HG02884 (cell line): ENCODE results near the gene CABLES2.

ENCODE experiments used
- ATAC-seq: cut with Tn5 transposase; IDR thresholded peaks from one replicate; pipeline ENCODE4 v1.9.1; 2021; ENCODE audit warnings: mild to moderate bottlenecking, moderate library complexity; ENCODE audit not compliant: unreplicated experiment

Gene CABLES2

DNA sequence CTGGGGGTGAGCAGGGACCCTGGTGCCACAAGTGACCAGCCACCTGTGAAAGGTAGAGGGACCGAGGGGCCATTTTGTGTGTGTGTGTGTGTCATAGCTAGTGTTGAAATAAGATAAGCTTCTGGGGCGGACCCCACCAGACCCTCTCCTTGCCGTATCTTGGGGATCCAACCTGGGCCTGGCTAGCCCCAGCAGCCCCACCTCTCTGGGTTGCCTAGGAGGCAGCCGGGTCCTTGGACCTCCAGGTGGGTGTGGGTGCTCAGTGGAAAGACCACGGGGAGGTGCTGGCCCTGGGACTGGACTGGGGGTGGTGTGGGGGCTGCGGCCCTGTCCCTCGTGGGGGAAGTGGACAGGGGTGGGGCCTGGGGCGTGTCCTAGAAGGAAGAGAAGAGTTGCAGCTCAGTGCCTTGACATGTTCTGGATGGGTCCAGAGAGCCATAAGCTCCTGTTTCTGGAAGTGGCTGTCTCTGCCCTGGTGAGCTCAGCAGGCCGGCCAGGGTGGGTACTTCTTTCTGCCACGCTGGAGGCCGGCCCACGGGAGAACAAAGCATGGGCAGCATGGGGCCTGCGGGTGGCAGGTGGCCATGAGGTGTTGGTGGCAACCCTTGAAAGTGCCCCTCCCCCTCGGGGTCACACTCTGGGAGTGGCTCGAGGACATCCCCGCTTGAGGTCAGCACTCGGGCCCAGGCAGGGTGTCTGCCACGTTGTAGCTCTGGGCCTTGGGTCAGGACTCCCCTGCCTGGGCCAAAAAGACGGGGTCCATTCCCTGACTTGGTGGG, 11.8 kb upstream of the CABLES2 start:
- no peak for ATAC-seq

DNA sequence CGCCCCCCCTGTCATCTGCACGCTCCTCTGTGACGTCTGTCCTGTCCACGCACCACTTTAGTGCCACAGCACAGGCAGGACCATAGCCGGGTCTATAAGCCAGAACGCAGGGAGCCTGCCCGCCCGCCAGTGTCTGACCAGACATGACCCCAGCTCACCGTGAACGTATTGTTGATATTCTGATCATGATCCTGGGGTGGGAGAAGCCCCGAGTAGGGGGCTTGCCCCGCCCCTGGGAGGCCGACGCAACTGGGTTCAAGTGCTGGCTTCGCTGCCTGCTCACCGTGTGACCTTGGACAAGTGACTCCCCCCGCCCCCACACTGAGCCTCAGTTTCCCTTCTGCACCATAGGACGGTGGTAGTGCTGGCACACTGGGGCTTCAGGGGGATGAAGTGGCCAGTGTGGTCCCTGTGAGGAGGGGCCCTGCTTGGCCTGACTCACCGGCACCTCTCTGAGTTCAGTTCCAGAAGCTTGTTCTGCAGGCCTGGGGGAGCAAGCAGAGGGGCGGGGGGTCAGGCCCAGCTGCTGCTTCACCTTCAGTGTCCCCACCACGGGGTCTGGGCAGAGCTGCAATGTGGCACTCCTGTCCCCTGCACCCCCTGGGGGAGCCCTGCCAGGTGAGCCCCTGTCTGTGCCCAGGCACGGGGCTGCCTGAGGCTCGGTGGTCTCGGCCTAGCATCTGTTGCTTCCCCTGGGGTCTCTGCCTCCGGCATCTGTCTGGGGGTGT, 11.1 kb upstream of the CABLES2 start:
- ATAC-seq, result no peak

DNA sequence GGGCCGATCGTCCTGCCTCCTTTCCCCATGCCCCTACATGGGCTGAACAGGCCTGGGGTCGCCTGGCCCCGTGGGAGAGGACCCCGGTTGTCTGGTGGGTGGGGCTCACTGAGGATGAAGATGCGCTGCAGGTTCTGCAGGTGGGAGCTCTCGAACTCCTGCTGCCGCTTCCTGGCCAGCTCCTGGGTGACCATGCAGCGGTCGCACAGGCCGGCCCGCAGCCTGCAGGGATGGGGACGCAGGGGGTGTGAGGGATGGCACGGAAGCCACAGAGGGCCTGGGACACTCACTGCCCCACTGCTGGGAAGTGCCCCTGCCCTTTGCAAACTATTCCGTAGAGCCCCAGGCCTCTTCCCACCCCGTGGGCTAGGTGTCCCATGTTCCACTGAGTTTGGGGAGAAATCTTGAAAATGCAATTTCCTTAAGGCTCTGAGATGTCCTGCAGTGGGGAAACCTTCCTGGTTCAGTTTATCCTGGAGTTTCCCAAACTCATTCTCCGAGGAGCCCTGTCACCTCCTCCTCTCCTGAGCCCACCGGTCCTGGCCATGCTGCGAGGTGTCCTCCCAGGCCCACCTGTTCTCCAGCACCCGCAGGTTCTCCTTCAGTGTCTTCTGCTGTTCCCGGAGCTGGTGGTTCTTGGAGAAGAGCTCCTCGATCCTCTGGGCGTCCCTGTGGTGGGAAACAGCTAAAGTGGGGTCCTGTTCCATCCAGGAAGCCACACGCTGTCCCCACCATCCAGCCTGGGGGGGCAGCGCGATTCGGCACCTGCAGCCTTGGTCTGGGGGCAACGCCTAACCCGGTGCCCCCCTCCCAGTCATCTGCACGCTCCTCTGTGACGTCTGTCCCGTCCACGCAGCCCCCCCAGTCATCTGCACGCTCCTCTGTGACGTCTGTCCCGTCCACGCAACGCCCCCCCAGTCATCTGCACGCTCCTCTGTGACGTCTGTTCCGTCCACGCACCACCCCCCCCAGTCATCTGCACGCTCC, 9.9 kb upstream of the CABLES2 start:
- ATAC-seq, result no peak

- ATAC-seq, result no peak
Measured at GRCh38 chr20:62415354-62416111, 8.4 kb upstream of the CABLES2 start.

GRCh38 chr20:62413896-62414481, 6.9 kb upstream of the CABLES2 start:
- ATAC-seq, result no peak

DNA sequence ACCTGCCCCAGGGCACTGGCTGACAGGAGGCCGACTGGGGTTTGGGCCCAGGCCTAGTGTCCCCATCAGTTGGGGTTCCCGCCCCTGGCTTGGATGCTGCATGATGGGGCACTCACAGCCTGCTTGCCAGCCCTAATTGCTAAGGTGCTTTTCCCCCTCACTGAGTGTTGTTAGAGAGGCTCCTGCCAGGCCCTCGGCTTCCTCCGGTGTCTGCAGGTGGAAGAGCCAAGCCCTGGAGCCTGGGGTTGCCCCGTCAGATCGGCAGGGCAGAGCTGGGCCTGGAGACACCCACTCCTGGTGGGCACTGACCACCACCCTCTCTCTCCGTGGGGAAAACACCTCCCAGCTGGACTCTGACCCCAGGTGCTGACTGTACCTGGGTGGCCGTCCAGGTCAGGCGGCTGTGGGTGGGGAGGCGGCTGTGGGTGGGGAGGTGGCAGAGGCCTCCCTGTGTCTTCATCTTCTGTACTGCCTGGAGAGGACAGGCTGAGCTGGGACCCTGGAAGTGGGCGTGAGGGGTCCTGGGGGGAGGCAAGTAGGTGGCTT, 6.0 kb upstream of the CABLES2 start:
- ATAC-seq, result no peak

DNA sequence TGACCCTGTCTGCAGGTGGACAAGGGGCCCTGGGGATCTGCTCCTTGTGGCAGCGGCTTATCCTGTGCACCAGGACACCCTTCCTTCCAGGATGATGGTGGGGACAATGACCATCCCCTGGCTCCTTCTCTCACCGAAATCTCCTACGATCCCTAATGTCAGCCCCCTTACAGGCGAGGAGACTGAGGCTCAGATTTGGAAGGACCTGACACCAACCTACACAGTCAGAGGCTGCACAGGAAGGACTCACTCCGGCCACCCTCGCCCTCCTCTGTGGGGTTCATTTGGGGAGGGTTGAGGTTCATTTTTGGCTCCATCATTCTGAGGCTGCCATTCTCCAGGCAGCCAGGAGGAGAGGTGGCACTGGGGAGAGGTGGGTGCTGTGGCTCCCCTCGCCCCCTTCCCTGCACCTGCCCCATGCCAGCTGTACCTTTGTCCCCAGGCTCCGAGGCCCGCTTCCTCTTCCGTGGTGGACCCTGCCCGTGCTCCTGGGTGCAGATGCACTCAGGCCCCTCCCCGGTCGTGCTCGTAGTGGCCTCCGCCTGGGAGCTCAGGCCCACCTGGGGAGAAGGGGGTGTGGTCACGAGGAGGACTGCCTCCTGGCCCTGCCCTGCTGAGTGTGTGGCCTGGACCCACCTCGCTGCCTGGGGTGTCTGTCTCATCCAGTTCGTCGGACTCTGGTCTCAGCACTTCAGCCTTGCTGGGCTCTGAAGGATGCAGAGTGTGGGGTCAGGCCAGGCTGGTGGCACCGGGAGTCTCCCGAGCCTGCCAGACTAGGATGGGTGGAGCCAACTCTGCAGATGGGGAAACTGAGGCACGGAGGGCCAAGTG, 5.3 kb upstream of the CABLES2 start:
- ATAC-seq, result no peak

DNA sequence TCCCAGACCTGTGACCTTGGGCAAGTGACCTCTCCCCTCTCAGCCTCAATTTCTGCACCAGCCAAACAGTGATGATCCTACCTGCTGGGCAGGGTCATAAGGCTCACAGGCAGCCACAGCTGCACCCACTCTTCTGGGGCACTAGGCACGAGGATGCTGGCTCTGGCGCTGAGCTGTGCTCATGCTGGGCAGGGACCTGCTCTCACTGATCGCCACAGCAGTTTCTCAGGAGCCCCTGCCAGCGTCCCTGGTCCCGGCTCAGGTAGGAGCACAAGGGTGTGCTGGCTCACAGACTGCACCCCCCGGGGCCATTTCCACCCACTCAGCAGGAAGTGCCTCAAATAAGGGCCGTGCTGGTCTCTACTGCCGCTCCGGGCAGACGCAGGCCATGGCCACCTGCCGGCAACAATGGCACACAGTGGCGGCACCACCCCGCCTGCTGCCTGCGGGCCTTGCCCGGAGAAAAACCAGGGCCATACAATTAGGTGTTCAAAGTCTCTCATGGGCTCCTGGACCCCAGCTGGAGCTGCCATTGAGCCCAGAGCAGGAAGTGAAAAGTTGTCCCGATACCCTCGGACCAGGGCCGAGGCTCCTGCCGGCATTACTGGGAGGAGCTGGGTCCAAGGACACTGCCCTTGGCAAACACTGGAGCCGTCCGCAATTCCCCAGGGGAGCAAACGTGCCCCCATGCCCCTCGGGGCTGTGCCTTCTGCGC, 4.6 kb upstream of the CABLES2 start:
- no peak for ATAC-seq

DNA sequence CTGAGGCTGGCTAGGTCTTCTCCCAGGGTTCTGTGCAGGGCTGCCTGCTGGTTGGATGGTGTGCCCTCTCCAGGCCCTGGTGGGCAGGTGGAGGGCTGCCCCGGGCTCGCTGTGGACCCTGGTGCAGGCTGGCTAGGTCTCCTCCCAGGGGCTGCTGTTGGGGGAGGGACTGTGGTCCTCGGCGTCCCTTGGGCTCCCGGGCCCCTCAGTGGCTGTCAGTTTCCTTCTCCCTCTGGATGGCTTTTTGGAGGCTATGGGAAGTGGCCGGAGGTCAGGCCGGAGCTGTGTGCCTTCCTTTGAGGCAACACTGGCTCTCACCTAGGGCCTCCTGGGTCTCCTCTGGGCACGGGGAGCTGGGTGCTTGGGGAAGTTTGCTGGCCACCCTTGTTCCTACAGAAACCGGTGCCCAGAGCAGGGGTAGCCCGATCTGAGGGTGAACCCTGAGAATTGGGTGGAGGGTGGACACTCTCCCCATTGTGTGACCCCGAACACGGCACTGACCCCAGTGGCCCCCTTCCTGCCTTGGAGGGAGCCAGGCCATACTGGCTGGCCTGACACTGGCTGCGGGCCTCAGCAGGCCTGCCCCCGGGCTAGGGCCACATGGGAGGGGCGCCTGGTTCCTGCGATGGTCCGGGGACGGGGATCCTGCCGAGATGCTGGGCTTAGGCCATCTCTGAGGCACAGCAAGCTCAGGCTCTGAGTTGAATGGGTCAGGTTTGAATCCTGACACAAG, 3.8 kb upstream of the CABLES2 start:
- no peak for ATAC-seq

DNA sequence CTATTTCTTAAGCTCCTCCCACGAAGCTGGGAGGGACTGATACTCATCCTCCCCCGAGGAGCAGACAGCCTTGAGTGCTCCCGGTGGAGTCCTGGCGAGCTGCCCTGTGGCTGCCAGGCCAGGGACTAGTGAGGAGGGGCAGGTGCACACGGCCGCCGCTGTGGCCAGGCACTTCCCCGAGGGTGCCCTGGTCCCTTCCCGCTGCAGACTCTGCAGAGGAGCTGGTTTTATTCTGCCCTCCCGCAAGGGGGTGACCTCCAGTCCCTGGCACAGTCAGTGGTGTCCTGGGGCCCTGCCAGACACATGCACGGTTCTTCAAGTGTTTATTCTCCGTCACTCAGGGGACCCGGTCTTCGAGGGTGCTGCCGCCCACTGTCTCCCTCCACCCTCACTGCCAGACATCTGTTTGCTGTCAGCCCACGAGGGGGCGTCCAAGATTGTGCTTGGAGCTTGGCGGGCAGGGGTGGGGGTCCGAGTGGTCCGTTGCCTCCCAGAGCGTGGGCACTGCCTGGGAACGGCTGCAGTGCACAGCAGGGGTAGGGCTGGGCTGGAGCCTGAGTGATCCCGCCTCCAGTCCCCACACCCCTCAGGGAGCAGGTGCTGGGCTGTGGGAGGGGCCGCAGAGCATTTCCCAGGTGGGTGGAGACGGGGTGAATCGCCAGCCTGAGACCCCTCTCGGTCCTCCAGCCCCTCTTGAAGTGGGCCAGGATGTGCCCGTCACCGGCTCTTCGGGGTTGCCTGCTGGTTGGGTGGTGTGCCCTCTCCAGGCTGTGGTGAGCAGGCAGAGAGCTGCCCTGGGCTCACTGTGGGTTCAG, 3.1 kb upstream of the CABLES2 start:
- ATAC-seq, result no peak

GRCh38 chr20:62409086-62409853, 2.2 kb upstream of the CABLES2 start:
- ATAC-seq, result no peak

GRCh38 chr20:62408640-62409039, 1.6 kb upstream of the CABLES2 start:
- ATAC-seq, result no peak

- no peak for ATAC-seq
Measured at GRCh38 chr20:62408055-62408454, 970 bp upstream of the CABLES2 start.

DNA sequence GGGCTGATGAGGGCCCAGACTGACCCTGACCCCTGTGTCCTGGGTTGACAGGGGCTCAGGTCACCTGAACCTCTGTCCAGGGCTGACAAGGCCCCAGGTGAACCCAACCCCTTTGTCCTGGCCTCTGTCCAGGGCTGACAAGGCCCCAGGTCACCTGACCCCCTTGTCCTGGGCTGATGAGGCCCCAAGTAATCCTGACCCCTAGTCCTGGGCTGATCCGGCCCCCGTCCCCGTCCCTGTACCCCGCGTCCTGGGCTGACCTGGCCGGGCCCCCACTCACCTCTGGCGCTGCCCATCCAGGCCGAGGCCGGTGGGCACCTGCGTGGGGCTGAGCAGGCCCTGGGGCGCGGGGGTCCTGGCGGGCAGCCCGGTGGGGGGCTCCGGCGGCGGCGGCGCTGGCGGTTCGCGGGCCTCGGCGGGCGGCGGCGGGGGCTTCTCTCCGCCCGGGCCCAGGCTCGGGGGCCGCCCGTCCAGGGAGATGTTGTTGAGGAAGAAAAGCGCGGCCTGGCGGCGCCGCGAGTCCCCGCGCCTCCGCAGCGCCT, 379 bp downstream of the CABLES2 start:
- no peak for ATAC-seq

GRCh38 chr20:62405981-62406513, 1.0 kb downstream of the CABLES2 start:
- no peak for ATAC-seq
